Fibroblast of lung (primary cell): Measurements from ENCODE around the gene MROH2A. TPM values are rescaled to one million over a fixed set of nuclear protein-coding genes. Genes with fewer than 3 reads are reported as not detected.

ENCODE experiments used
- DNase-seq, 2 donors: peaks; one replicate each; pipeline versions ENCODE4 v3.0.0 to v3.0.0-alpha.2; 2010; ENCODE audit warnings: low read depth in 2 of 2
- H2AFZ ChIP-seq: 2 replicates; pipeline ENCODE4 v1.5.1; 2012; ENCODE audit warnings: low read length, control low read depth, inconsistent platforms
- H3K27ac ChIP-seq: 2 replicates; pipeline ENCODE4 v1.5.1; 2011; ENCODE audit warnings: low read length, control low read depth; ENCODE audit not compliant: insufficient read depth
- H3K27me3 ChIP-seq: 2 replicates; pipeline ENCODE4 v1.5.1; 2011; ENCODE audit warnings: mild to moderate bottlenecking, low read length; ENCODE audit not compliant: control insufficient read depth, insufficient read depth
- H3K36me3 ChIP-seq: 2 replicates; pipeline ENCODE4 v1.5.1; 2011; ENCODE audit warnings: low read length; ENCODE audit not compliant: control insufficient read depth, insufficient read depth
- H3K4me1 ChIP-seq: 2 replicates; pipeline ENCODE4 v1.5.1; 2011; ENCODE audit warnings: low read length; ENCODE audit not compliant: control insufficient read depth, insufficient read depth; ENCODE audit errors: extremely low read depth
- H3K4me2 ChIP-seq: 2 replicates; pipeline ENCODE4 v1.5.1; 2011; ENCODE audit warnings: low read length, control low read depth; ENCODE audit not compliant: insufficient read depth; ENCODE audit errors: extremely low read depth
- H3K4me3 ChIP-seq, 4 experiments: fragments of 200-600 bp in 1 of 4; sonication (generic) in 1 of 4; replicated peaks in 1 of 4; 2 replicates each; pipeline ENCODE4 v1.5.1; 2011 to 2016; ENCODE audit warnings: low read length in 4 of 4, low read depth in 3 of 4, mild to moderate bottlenecking in 3 of 4, control low read depth in 2 of 4, inconsistent platforms in 1 of 4, mixed read lengths in 1 of 4; ENCODE audit not compliant: insufficient read depth in 1 of 4; ENCODE audit errors: control extremely low read depth in 1 of 4
- H3K79me2 ChIP-seq: 2 replicates; pipeline ENCODE4 v1.5.1; 2012; ENCODE audit warnings: mild to moderate bottlenecking, low read length, inconsistent platforms; ENCODE audit not compliant: control insufficient read depth, insufficient read depth
- H3K9ac ChIP-seq: 2 replicates; pipeline ENCODE4 v1.5.1; 2011; ENCODE audit warnings: mild to moderate bottlenecking, low read length, control low read depth; ENCODE audit not compliant: insufficient read depth
- H3K9me3 ChIP-seq: 2 replicates; pipeline ENCODE4 v1.5.1; 2012; ENCODE audit warnings: low read depth, low read length; ENCODE audit not compliant: control insufficient read depth, insufficient read depth
- H4K20me1 ChIP-seq: 2 replicates; pipeline ENCODE4 v1.5.1; 2011; ENCODE audit warnings: low read length; ENCODE audit not compliant: control insufficient read depth, insufficient read depth; ENCODE audit errors: extremely low read depth
- CTCF ChIP-seq, 2 donors: IDR thresholded peaks in 1 of 2; conservative IDR thresholded peaks in 1 of 2; 1 replicate in 1 of 2; 2 replicates in 1 of 2; pipeline ENCODE4 v1.5.1; 2011 to 2012; ENCODE audit warnings: low read length in 2 of 2, control low read depth in 1 of 2, inconsistent platforms in 1 of 2, low read depth in 1 of 2, mild to moderate bottlenecking in 1 of 2
- EZH2 ChIP-seq: IDR thresholded peaks from 2 replicates; pipeline ENCODE4 v1.5.1; 2012; ENCODE audit warnings: low read length, control low read depth, mild to moderate bottlenecking; ENCODE audit errors: missing control alignments
- polyA plus RNA-seq, 2 donors: library from polyadenylated mRNA; depleted of rRNA in 1 of 2; stranded (reverse) in 1 of 2; unstranded in 1 of 2; fragments of >200 nt; gene quantifications; 2 replicates each; pipeline ENCODE4 v1.2.1, GENCODE V29; 2011 to 2012; ENCODE audit warnings: missing spikeins in 1 of 2
- total RNA-seq: library from RNA; depleted of rRNA; stranded (reverse); fragments of >200 nt; gene quantifications from 2 replicates; pipeline ENCODE4 v1.2.1, GENCODE V29; 2014

MROH2A gene
- total and polyA plus RNA-seq, 2 donors (not counting 1 experiment from before 2014, with no cell fraction given) = not detected

GRCh38 chr2:233758849-233759248, 19.3 kb upstream of the MROH2A start:
- no peak overlapping the region for H2AFZ ChIP-seq
- H3K9ac ChIP-seq = no peak overlapping the region
- H3K4me1 ChIP-seq = no peaks in the 10 kb centered on the region
- H3K79me2 ChIP-seq = no peaks in the 10 kb centered on the region
- TF ChIP-seq CTCF (conservative IDR thresholded peaks at IDR 0.05 in 1 of 2, IDR thresholded peaks at IDR 0.05 in 1 of 2; ENCODE audit: low read depth in 1 of 2, low read length in 2 of 2) (no peak), EZH2 (no peak)
- no peak overlapping the region for H3K27ac ChIP-seq
- peak in 1 of 2 donors; percentile 46 for DNase-seq
- no peaks in the 10 kb centered on the region for H3K9me3 ChIP-seq
- H3K36me3 ChIP-seq = no peaks in the 10 kb centered on the region
- no peak overlapping the region for H3K4me3 ChIP-seq
- H4K20me1 ChIP-seq = no peaks in the 10 kb centered on the region
- H3K27me3 ChIP-seq = no peaks in the 10 kb centered on the region
- H3K4me2 ChIP-seq = no peak overlapping the region

- no peak within 1 kb of the TSS for H2AFZ ChIP-seq
- H3K4me2 ChIP-seq = no peak within 1 kb of the TSS
- no peak for DNase-seq
- peaks cover 3% of the 10 kb centered on the region for H3K4me1 ChIP-seq
- H3K36me3 ChIP-seq = no peaks in the 10 kb centered on the region
- no peak within 1 kb of the TSS for H3K27ac ChIP-seq
- TF ChIP-seq EZH2 = no peak
- TF ChIP-seq CTCF (conservative IDR thresholded peaks at IDR 0.05 in 1 of 2, IDR thresholded peaks at IDR 0.05 in 1 of 2; ENCODE audit: low read depth in 1 of 2, low read length in 2 of 2) = no peak
- no peaks in the 10 kb centered on the region for H3K27me3 ChIP-seq
- H4K20me1 ChIP-seq = no peaks in the 10 kb centered on the region
- no peak within 1 kb of the TSS for H3K9ac ChIP-seq
- H3K9me3 ChIP-seq = no peaks in the 10 kb centered on the region
- H3K79me2 ChIP-seq = no peaks in the 10 kb centered on the region
- no peak within 1 kb of the TSS for H3K4me3 ChIP-seq
These were observed 18.1 kb upstream of the MROH2A start, which contains the start of gene UGT1A1 for GRCh38 chr2:233760043-233760442. Gene UGT1A1, plus strand, starts transcription at chr2:233760270. Its CDS starts 18 bp downstream, at chr2:233760288.

- Histone ChIP-seq H3K36me3 (no peaks in the 10 kb centered on the region), H3K27me3 (no peaks in the 10 kb centered on the region), H3K4me3 (no peak overlapping the region), H3K4me2 (no peak overlapping the region), H3K9ac (no peak overlapping the region), H3K9me3 (no peaks in the 10 kb centered on the region), H3K79me2 (no peaks in the 10 kb centered on the region), H3K4me1 (peaks cover 3% of the 10 kb centered on the region), H3K27ac (no peak overlapping the region), H4K20me1 (no peaks in the 10 kb centered on the region), H2AFZ (no peak overlapping the region)
- peak in 1 of 2 donors; percentile 66 for DNase-seq
- TF ChIP-seq CTCF (conservative IDR thresholded peaks at IDR 0.05 in 1 of 2, IDR thresholded peaks at IDR 0.05 in 1 of 2; ENCODE audit: low read depth in 1 of 2, low read length in 2 of 2) = no peak
- TF ChIP-seq EZH2 = no peak
These were observed 16.9 kb upstream of the MROH2A start for GRCh38 chr2:233761040-233761769.
